ENCODE data around the gene ITPRIPL2.

DNA sequence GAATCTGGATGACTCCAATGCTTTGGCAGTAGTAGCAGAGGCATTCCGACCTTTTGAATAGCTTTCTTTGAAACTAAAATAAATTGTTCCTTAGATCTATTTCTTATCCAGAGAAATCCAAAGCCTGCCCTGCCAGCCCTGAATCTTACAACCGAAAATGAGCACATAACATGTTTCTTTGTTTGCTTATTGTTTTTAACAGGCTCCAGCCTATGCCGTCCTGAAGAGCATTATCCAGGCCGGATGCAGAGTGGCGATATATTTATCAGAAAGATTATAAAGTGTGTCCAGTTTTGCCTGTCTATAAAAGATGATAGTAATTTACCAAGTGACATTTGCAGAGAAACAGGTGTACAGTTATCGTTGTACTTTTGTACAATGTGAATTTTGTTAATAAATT lies 35.9 kb upstream of the ITPRIPL2 start:
- TF ChIP-seq, protein P1, sequence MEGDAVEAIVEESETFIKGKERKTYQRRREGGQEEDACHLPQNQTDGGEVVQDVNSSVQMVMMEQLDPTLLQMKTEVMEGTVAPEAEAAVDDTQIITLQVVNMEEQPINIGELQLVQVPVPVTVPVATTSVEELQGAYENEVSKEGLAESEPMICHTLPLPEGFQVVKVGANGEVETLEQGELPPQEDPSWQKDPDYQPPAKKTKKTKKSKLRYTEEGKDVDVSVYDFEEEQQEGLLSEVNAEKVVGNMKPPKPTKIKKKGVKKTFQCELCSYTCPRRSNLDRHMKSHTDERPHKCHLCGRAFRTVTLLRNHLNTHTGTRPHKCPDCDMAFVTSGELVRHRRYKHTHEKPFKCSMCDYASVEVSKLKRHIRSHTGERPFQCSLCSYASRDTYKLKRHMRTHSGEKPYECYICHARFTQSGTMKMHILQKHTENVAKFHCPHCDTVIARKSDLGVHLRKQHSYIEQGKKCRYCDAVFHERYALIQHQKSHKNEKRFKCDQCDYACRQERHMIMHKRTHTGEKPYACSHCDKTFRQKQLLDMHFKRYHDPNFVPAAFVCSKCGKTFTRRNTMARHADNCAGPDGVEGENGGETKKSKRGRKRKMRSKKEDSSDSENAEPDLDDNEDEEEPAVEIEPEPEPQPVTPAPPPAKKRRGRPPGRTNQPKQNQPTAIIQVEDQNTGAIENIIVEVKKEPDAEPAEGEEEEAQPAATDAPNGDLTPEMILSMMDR (conservative IDR thresholded peaks at IDR 0.05; ENCODE audit: low read length) = no peak
- TF ChIP-seq EZH2phosphoT487 (IDR thresholded peaks at IDR 0.05; ENCODE audit: borderline replicate concordance, low read depth, low read length) = no peak

All from OCI-LY7 (cell line).